HG03103 (cell line): ENCODE data around the gene SYNPO2.

Source experiments
- ATAC-seq: cut with Tn5 transposase; IDR thresholded peaks from one replicate; pipeline ENCODE4 v1.9.1; 2021; ENCODE audit warnings: low read depth; ENCODE audit not compliant: unreplicated experiment

SYNPO2 gene

GRCh38 chr4:118923891-118924290 lies 35.2 kb downstream of the SYNPO2 start:
- no peak for ATAC-seq

- ATAC-seq, result no peak
These were observed 39.3 kb downstream of the SYNPO2 start for GRCh38 chr4:118927974-118928373.

GRCh38 chr4:118930255-118930654 lies 41.6 kb downstream of the SYNPO2 start:
- no peak for ATAC-seq

- ATAC-seq, result no peak
These were observed 43.1 kb downstream of the SYNPO2 start for GRCh38 chr4:118931786-118932185.

- ATAC-seq, result no peak
These were observed 47.2 kb downstream of the SYNPO2 start for GRCh38 chr4:118935819-118936218.

- ATAC-seq, result no peak
These were observed 47.8 kb downstream of the SYNPO2 start for GRCh38 chr4:118936406-118936805.

GRCh38 chr4:118939169-118939783 lies 50.6 kb downstream of the SYNPO2 start:
- ATAC-seq, result no peak

- no peak for ATAC-seq
These were observed 52.5 kb downstream of the SYNPO2 start for GRCh38 chr4:118941149-118941548.

- no peak for ATAC-seq
These were observed 53.1 kb downstream of the SYNPO2 start for GRCh38 chr4:118941799-118942198.

- ATAC-seq, result no peak
These were observed 53.8 kb downstream of the SYNPO2 start for GRCh38 chr4:118942465-118942864.

- no peak for ATAC-seq
These were observed 58.4 kb downstream of the SYNPO2 start for GRCh38 chr4:118947095-118947494.

- no peak for ATAC-seq
These were observed 60.0 kb downstream of the SYNPO2 start for GRCh38 chr4:118948545-118949144.

- ATAC-seq, result no peak
These were observed 61.6 kb downstream of the SYNPO2 start for GRCh38 chr4:118950224-118950623.

GRCh38 chr4:118950929-118951570 lies 62.4 kb downstream of the SYNPO2 start:
- ATAC-seq, result no peak

- ATAC-seq, result no peak
These were observed 64.6 kb downstream of the SYNPO2 start for GRCh38 chr4:118953276-118953675.

- ATAC-seq, result no peak
These were observed 65.6 kb downstream of the SYNPO2 start for GRCh38 chr4:118954246-118954645.

- no peak for ATAC-seq
These were observed 66.9 kb downstream of the SYNPO2 start for GRCh38 chr4:118955515-118955914.

- no peak for ATAC-seq
These were observed 69.2 kb downstream of the SYNPO2 start for GRCh38 chr4:118957722-118958445.

- ATAC-seq, result no peak
These were observed 73.9 kb downstream of the SYNPO2 start for GRCh38 chr4:118962540-118962939.

GRCh38 chr4:118964891-118965411 lies 76.3 kb downstream of the SYNPO2 start:
- no peak for ATAC-seq

GRCh38 chr4:118967393-118967792 lies 78.7 kb downstream of the SYNPO2 start:
- no peak for ATAC-seq
